ENCODE results near the gene RALB.

GRCh38 chr2:120301284-120301683, 48.6 kb downstream of the RALB start:
- no peak for TF ChIP-seq CTCF (IDR thresholded peaks at IDR 0.05)
- TF ChIP-seq EP300 (IDR thresholded peaks at IDR 0.05) = no peak

Measured in esophagus muscularis mucosa (tissue), 3 donors.